ENCODE data around the gene PTPN7.

Gene PTPN7

GRCh38 chr1:202172015-202172355, 11.6 kb upstream of the PTPN7 start:
- H3K4me1 ChIP-seq (ENCODE audit: insufficient read depth, low read length, poor library complexity, severe bottlenecking), result peaks cover under 1% of the 10 kb centered on the region
- H3K4me3 ChIP-seq (ENCODE audit: low read length, poor library complexity, severe bottlenecking), result no peak overlapping the region
- no peaks in the 10 kb centered on the region for H3K9me2 ChIP-seq (replicated peaks; ENCODE audit: low read depth, low read length)
- H4K20me1 ChIP-seq (ENCODE audit: insufficient read depth, low read length, poor library complexity, severe bottlenecking), result no peaks in the 10 kb centered on the region
- H2AFZ ChIP-seq (ENCODE audit: low read length), result no peak overlapping the region
- H3K4me2 ChIP-seq (ENCODE audit: low read depth, low read length, poor library complexity, severe bottlenecking), result no peak overlapping the region
- H3K27me3 ChIP-seq (ENCODE audit: insufficient read depth, low read length, poor library complexity, severe bottlenecking), result no peaks in the 10 kb centered on the region
- H3F3A ChIP-seq (ENCODE audit: low read depth), result no peaks in the 10 kb centered on the region
- H3K9me3 ChIP-seq (ENCODE audit: insufficient read depth, low read depth, low read length), result no peaks in the 10 kb centered on the region
- no peaks in the 10 kb centered on the region for H3K79me2 ChIP-seq (ENCODE audit: insufficient read depth, low read length)
- no peaks in the 10 kb centered on the region for H3K36me3 ChIP-seq (ENCODE audit: insufficient read depth, low read length)
- no peak overlapping the region for H3K9ac ChIP-seq (ENCODE audit: low read depth, low read length, poor library complexity, severe bottlenecking)
- no peak for TF ChIP-seq CTCF (conservative IDR thresholded peaks at IDR 0.05; ENCODE audit: low read length)
- TF ChIP-seq EZH2phosphoT487 (IDR thresholded peaks at IDR 0.05; ENCODE audit: borderline replicate concordance), result no peak

- peaks cover 3% of the 10 kb centered on the region; the same call in 1 of the 2 replicates for H3K79me2 ChIP-seq (ENCODE audit: insufficient read depth, low read length)
- no peaks in the 10 kb centered on the region for H3K9me2 ChIP-seq (replicated peaks; ENCODE audit: low read depth, low read length)
- no peaks in the 10 kb centered on the region for H3K9me3 ChIP-seq (ENCODE audit: insufficient read depth, low read depth, low read length)
- H3K4me1 ChIP-seq (ENCODE audit: insufficient read depth, low read length, poor library complexity, severe bottlenecking), result peaks cover 6% of the 10 kb centered on the region
- H4K20me1 ChIP-seq (ENCODE audit: insufficient read depth, low read length, poor library complexity, severe bottlenecking), result no peaks in the 10 kb centered on the region
- no peaks in the 10 kb centered on the region for H3K27me3 ChIP-seq (ENCODE audit: insufficient read depth, low read length, poor library complexity, severe bottlenecking)
- H3K36me3 ChIP-seq (ENCODE audit: insufficient read depth, low read length), result no peaks in the 10 kb centered on the region
- TF ChIP-seq EZH2phosphoT487 (IDR thresholded peaks at IDR 0.05; ENCODE audit: borderline replicate concordance), result no peak
- TF ChIP-seq CTCF (conservative IDR thresholded peaks at IDR 0.05; ENCODE audit: low read length), result no peak
- no peaks in the 10 kb centered on the region for H3F3A ChIP-seq (ENCODE audit: low read depth)
- no peak overlapping the region for H3K9ac ChIP-seq (ENCODE audit: low read depth, low read length, poor library complexity, severe bottlenecking)
- H3K4me3 ChIP-seq (ENCODE audit: low read length, poor library complexity, severe bottlenecking), result no peak overlapping the region
- H2AFZ ChIP-seq (ENCODE audit: low read length), result no peak overlapping the region
- H3K4me2 ChIP-seq (ENCODE audit: low read depth, low read length, poor library complexity, severe bottlenecking), result no peak overlapping the region
Observed at GRCh38 chr1:202171292-202172014, 11.1 kb upstream of the PTPN7 start.

- Histone ChIP-seq H3K9me3 (ENCODE audit: insufficient read depth, low read depth, low read length) (no peaks in the 10 kb centered on the region), H3K4me2 (ENCODE audit: low read depth, low read length, poor library complexity, severe bottlenecking) (no peak overlapping the region)
- no peak for TF ChIP-seq EZH2phosphoT487 (IDR thresholded peaks at IDR 0.05; ENCODE audit: borderline replicate concordance)
- peak; percentile 57 for TF ChIP-seq CTCF (conservative IDR thresholded peaks at IDR 0.05; ENCODE audit: low read length)
Observed at GRCh38 chr1:202170726-202171125, 10.3 kb upstream of the PTPN7 start.

More at GRCh38 chr1:202170726-202171125, 10.3 kb upstream of the PTPN7 start:
- H3K4me3 ChIP-seq (ENCODE audit: low read length, poor library complexity, severe bottlenecking), result no peak overlapping the region
- H3K4me1 ChIP-seq (ENCODE audit: insufficient read depth, low read length, poor library complexity, severe bottlenecking), result peaks cover 13% of the 10 kb centered on the region
- peaks cover 10% of the 10 kb centered on the region for H3K79me2 ChIP-seq (ENCODE audit: insufficient read depth, low read length)
- H3K9me2 ChIP-seq (replicated peaks; ENCODE audit: low read depth, low read length), result no peaks in the 10 kb centered on the region
- no peaks in the 10 kb centered on the region for H4K20me1 ChIP-seq (ENCODE audit: insufficient read depth, low read length, poor library complexity, severe bottlenecking)
- no peaks in the 10 kb centered on the region for H3F3A ChIP-seq (ENCODE audit: low read depth)
- no peaks in the 10 kb centered on the region for H3K27me3 ChIP-seq (ENCODE audit: insufficient read depth, low read length, poor library complexity, severe bottlenecking)
- H2AFZ ChIP-seq (ENCODE audit: low read length), result no peak overlapping the region
- no peak overlapping the region for H3K9ac ChIP-seq (ENCODE audit: low read depth, low read length, poor library complexity, severe bottlenecking)
- no peaks in the 10 kb centered on the region for H3K36me3 ChIP-seq (ENCODE audit: insufficient read depth, low read length)
